NB4 (cell line): Measurements from ENCODE around the gene PCNX2.

Experiments used
- DNase-seq: peaks from one replicate; pipeline ENCODE4 v3.0.0; 2010; ENCODE audit warnings: low read depth
- H3K4me3 ChIP-seq: one replicate; pipeline ENCODE4 v1.5.1; 2011; ENCODE audit warnings: mild to moderate bottlenecking, low read depth, low read length, moderate library complexity
- CTCF ChIP-seq: IDR thresholded peaks from one replicate; pipeline ENCODE4 v1.5.1; 2012; ENCODE audit warnings: low read depth, low read length
- MAX ChIP-seq: IDR thresholded peaks from 2 replicates; pipeline ENCODE4 v1.6.1; 2011; ENCODE audit warnings: low read depth, low read length
- MYC ChIP-seq: IDR thresholded peaks from 2 replicates; pipeline ENCODE4 v1.6.1; 2011; ENCODE audit warnings: low read depth, low read length
- POLR2A ChIP-seq: IDR thresholded peaks from 2 replicates; pipeline ENCODE4 v1.6.1; 2011; ENCODE audit warnings: mild to moderate bottlenecking; ENCODE audit not compliant: insufficient read length; ENCODE audit errors: extremely low read depth

The PCNX2 gene

GRCh38 chr1:233261206-233261605, 34.3 kb downstream of the PCNX2 start:
- TF ChIP-seq MYC (no peak), MAX (no peak), CTCF (no peak), POLR2A (no peak)
- no peak for DNase-seq
- H3K4me3 ChIP-seq, result no peak overlapping the region

- DNase-seq, result no peak
- TF ChIP-seq MYC, result no peak
- TF ChIP-seq CTCF, result no peak
- no peak for TF ChIP-seq MAX
- TF ChIP-seq POLR2A, result no peak
- no peak overlapping the region for H3K4me3 ChIP-seq
These were observed 37.7 kb downstream of the PCNX2 start for GRCh38 chr1:233257786-233258185.

- TF ChIP-seq MYC, result no peak
- DNase-seq, result no peak
- no peak overlapping the region for H3K4me3 ChIP-seq
These were observed 38.7 kb downstream of the PCNX2 start for GRCh38 chr1:233256789-233257188.

- TF ChIP-seq POLR2A, result no peak
- TF ChIP-seq MAX, result no peak
- TF ChIP-seq MYC, result no peak
- no peak for TF ChIP-seq CTCF
- DNase-seq, result no peak
- no peak overlapping the region for H3K4me3 ChIP-seq
These were observed 39.3 kb downstream of the PCNX2 start for GRCh38 chr1:233256191-233256590.

- DNase-seq, result no peak
- TF ChIP-seq MAX, result no peak
- TF ChIP-seq CTCF, result no peak
- TF ChIP-seq POLR2A, result no peak
- TF ChIP-seq MYC, result no peak
- no peak overlapping the region for H3K4me3 ChIP-seq
These were observed 40.4 kb downstream of the PCNX2 start for GRCh38 chr1:233255145-233255544.

GRCh38 chr1:233253832-233254331, 41.6 kb downstream of the PCNX2 start:
- no peak for DNase-seq
- H3K4me3 ChIP-seq, result no peak overlapping the region
- no peak for TF ChIP-seq CTCF
- TF ChIP-seq POLR2A, result no peak
- no peak for TF ChIP-seq MAX
- TF ChIP-seq MYC, result no peak
